ENCODE data around the gene STX19.
A peak's percentile ranks its signal among the peaks of the same experiment; 100 is the strongest.
"Not testable (repeated sequence)": the region's sequence is repeated elsewhere in the genome, so short reads cannot be mapped to it uniquely, and the experiment has no call there.

STX19 gene

DNA sequence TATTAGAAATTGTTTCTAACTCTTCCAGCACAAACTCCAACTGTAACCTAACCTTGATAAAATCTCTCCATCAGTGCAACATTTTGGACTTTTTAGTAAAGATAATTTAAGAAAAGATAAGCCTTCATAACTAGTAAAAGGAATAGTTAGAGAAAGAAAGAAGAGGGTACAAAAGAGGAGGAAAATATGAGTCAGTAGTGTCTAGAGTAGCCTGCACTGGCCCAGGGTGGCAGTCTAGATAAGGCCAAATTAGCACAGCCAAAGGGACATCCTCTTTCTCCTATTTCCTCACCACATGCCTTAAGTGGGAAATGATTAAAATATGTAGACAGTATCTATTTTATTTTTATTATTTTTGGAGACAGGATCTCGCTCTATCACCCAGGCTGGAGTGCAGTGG is 58.4 kb downstream of the STX19 start:
- DNase-seq = no peak

DNA sequence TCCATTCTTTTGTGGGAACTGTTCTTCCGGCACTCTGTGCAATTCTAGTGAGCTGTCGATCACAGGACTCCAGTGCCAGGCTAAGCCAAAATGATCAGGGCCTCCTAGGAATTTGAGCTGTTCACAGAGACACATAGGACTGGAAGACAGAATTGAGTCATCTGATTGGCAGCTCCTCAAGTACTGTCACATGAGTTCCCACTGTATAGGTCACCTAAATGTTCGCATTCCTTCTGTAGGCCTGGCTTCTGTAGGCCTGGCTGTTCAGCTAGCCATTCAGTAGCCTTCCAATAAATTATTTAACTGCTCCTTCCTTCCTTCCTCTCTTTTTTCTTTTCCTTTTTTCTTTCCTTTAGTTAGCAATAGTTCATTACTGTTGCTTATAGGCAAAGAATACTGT is 59.0 kb downstream of the STX19 start:
- DNase-seq = peak; percentile 47

DNA sequence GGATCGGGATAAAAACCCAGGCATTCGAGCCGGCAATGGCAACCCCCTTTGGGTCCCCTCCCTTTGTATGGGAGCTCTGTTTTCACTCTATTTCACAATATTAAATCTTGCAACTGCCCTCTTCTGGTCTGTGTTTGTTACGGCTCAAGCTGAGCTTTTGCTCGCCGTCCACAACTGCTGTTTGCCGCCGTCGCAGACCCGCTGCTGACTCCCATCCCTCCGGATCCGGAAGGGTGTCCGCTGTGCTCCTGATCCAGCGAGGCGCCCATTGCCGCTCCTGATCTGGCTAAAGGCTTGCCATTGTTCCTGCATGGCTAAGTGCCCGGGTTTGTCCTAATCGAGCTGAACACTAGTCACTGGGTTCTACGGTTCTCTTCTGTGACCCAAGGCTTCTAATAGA is 63.3 kb downstream of the STX19 start:
- DNase-seq = not testable (repeated sequence)
